UCSD-AML1 (cell line): Measurements from ENCODE around the gene SFMBT1.

ENCODE experiments used
- DNase-seq: peaks from one replicate; lab custom pipeline; 2025; ENCODE audit not compliant: unreplicated experiment; lab: John Stamatoyannopoulos, UW

SFMBT1 gene

DNA sequence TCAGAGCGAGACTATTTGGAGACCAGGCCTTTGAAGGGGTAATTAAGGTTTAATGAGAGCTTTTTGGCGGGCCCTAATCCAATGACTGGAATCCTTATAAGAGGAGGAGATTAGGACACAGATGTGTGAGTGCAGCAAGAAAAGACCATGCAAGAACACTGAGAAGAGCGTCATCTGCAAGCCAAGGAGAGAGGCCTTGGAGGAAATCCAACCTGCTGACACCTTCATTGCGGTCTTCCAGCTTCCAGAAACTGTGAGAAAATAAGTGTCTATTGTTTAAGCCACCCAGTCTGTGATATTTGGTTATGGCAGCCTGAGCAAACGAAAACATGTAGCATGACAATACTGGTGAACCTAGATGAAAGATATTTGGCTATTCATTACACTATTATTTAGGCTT, 188.0 kb downstream of the SFMBT1 start:
- no peak for DNase-seq

DNA sequence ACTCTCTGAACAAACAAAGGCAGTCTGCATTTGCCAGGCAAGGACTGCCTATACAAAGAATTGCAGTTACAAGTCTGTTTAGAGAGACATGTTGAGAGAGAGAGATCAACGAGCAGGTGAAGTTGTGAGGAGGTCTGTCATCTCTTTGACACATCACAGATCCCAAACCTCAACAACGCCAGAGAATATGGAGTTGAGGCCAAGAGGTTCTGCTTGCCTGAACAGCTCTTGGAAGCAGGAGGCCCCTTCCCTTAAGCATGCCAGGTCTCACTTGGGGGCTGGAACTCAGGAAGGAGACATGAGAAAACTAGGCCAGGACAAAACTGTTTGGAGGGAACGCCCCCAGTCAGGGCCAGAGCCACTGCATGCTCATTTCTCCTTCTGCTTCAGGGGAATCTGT, 188.7 kb downstream of the SFMBT1 start:
- DNase-seq, result no peak

DNA sequence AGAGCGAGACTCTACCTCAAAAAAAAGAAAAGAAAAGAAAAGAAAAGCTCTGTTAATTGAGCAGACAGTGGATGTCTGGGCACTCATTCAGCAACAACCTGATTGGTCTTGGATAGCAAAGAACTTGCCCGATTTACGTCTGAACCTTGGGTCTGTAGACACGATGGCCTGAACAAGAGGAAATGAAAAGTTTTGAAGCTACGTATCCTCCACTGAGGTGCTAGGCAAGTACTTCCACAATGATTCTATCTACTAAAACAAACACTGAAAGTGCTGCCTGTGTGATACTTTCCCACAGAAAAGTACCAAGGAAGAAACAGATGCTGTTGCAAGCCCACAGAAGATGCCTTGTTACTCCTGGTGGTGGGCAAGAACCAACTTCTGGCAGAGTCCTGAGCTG, 189.2 kb downstream of the SFMBT1 start:
- DNase-seq, result no peak

DNA sequence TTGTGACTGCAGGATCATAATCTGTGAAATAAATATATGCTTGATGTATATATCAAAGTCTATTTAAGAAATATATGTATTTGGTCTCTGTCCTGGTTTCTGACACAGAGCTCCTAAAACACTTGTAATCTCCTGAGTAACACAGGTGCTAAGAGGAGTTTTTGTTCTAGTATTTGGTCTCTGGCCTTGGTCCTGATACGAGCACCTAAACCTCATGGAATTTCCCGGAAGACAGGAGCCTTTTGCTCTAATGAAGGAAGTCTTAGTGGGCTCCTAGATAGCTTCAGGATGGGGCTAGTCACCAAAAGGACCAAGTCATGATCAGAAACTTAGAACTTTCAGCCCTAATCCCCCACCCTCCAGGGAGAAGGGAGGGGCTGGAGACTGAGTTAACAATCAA, 191.9 kb downstream of the SFMBT1 start:
- DNase-seq, result no peak
